GM12873 (cell line): ENCODE measurements around the gene RAI2.
A peak's percentile ranks its signal among the peaks of the same experiment; 100 is the strongest.

Source experiments
- CTCF ChIP-seq: IDR thresholded peaks from 2 replicates; pipeline ENCODE4 v1.5.1; 2012; ENCODE audit warnings: low read depth, mild to moderate bottlenecking, moderate library complexity, low read length, control low read depth; ENCODE audit not compliant: insufficient read depth; ENCODE audit errors: missing control alignments

Gene RAI2

GRCh38 chrX:17814557-17814956 lies 46.5 kb downstream of the RAI2 start:
- no peak for TF ChIP-seq CTCF

- TF ChIP-seq CTCF: no peak
These were observed 47.0 kb downstream of the RAI2 start for GRCh38 chrX:17814059-17814458.

- TF ChIP-seq CTCF: no peak
These were observed 47.8 kb downstream of the RAI2 start for GRCh38 chrX:17813277-17813676.

- peak; percentile 76 for TF ChIP-seq CTCF
These were observed 48.3 kb downstream of the RAI2 start for GRCh38 chrX:17812763-17813162.

- no peak for TF ChIP-seq CTCF
These were observed 51.1 kb downstream of the RAI2 start for GRCh38 chrX:17809984-17810383.

GRCh38 chrX:17809273-17809672 lies 51.8 kb downstream of the RAI2 start:
- TF ChIP-seq CTCF: no peak

- peak; percentile 40 for TF ChIP-seq CTCF
These were observed 56.0 kb downstream of the RAI2 start for GRCh38 chrX:17805120-17805519.
